HL-60 (cell line): Measurements from ENCODE around the gene POLR3E.

Source experiments
- DNase-seq, 2 experiments: peaks; one replicate each; pipeline ENCODE4 v3.0.0-alpha.2; 2010 to 2020; ENCODE audit warnings: low read depth in 1 of 2, low spot score in 1 of 2
- H3K27ac ChIP-seq: fragments of 250-450 bp; sonication (Bioruptor Pico); replicated peaks from 2 replicates; pipeline ENCODE4 v1.5.1; 2020; ENCODE audit warnings: mild to moderate bottlenecking, moderate library complexity
- H3K27me3 ChIP-seq: fragments of 250-450 bp; sonication (Bioruptor Pico); 2 replicates; pipeline ENCODE4 v1.5.1; 2021; ENCODE audit warnings: mild to moderate bottlenecking, moderate library complexity; ENCODE audit not compliant: insufficient read depth, poor library complexity, severe bottlenecking
- H3K4me3 ChIP-seq: replicated peaks from 2 replicates; pipeline ENCODE4 v1.5.1; 2011; ENCODE audit warnings: mild to moderate bottlenecking, control low read depth, low read length; ENCODE audit not compliant: insufficient read depth
- CTCF ChIP-seq: IDR thresholded peaks from one replicate; pipeline ENCODE4 v1.5.1; 2011; ENCODE audit warnings: low read length, control low read depth, inconsistent platforms; ENCODE audit not compliant: insufficient read depth
- GABPA ChIP-seq: IDR thresholded peaks from 2 replicates; pipeline ENCODE4 v1.6.1; 2012; ENCODE audit warnings: low read depth
- POLR2AphosphoS5 ChIP-seq: IDR thresholded peaks from 2 replicates; pipeline ENCODE4 v1.6.1; 2012; ENCODE audit warnings: low read depth
- REST ChIP-seq: IDR thresholded peaks from 2 replicates; pipeline ENCODE4 v1.6.1; 2012; ENCODE audit warnings: low read depth; ENCODE audit not compliant: insufficient replicate concordance
- SPI1 ChIP-seq: IDR thresholded peaks from 2 replicates; pipeline ENCODE4 v1.6.1; 2012; ENCODE audit warnings: low read depth, mild to moderate bottlenecking, borderline replicate concordance

The POLR3E gene

GRCh38 chr16:22265351-22265750 is 31.9 kb upstream of the POLR3E start:
- TF ChIP-seq GABPA (no peak), POLR2AphosphoS5 (no peak), SPI1 (no peak), REST (no peak), CTCF (no peak)
- no peak for DNase-seq
- no peak overlapping the region for H3K27ac ChIP-seq
- H3K4me3 ChIP-seq = no peak overlapping the region
- no peaks in the 10 kb centered on the region for H3K27me3 ChIP-seq

- Histone ChIP-seq H3K27ac (no peak overlapping the region), H3K27me3 (no peaks in the 10 kb centered on the region), H3K4me3 (no peak overlapping the region)
- DNase-seq = no peak
- TF ChIP-seq SPI1 (no peak), GABPA (no peak), CTCF (no peak), POLR2AphosphoS5 (no peak), REST (no peak)
Observed at GRCh38 chr16:22266546-22266945, 30.7 kb upstream of the POLR3E start.

GRCh38 chr16:22267764-22268163 is 29.4 kb upstream of the POLR3E start:
- Histone ChIP-seq H3K27ac (no peak overlapping the region), H3K4me3 (no peak overlapping the region), H3K27me3 (no peaks in the 10 kb centered on the region)
- TF ChIP-seq POLR2AphosphoS5 (no peak), REST (no peak), CTCF (no peak), GABPA (no peak), SPI1 (no peak)
- DNase-seq = no peak
